Peyer's patch (tissue), 4 donors: ENCODE measurements around the gene UPK3A. TPM values are rescaled to one million over a fixed set of nuclear protein-coding genes. Genes with fewer than 3 reads are reported as not detected.
"Not testable (repeated sequence)": the region's sequence is repeated elsewhere in the genome, so short reads cannot be mapped to it uniquely, and the experiment has no call there.

Source experiments
- DNase-seq, 3 donors: peaks; one replicate each; pipeline ENCODE4 v3.0.0-alpha.2; 2017 to 2019
- H3K27ac ChIP-seq, 4 donors: fragments of 200-600 bp; sonication (generic); one replicate each; pipeline ENCODE4 v1.5.1; 2016 to 2019
- H3K27me3 ChIP-seq, 2 donors: fragments of 200-600 bp; sonication (generic); one replicate each; pipeline ENCODE4 v1.5.1; 2019
- H3K36me3 ChIP-seq, 3 donors: fragments of 200-600 bp; sonication (generic); one replicate each; pipeline ENCODE4 v1.5.1; 2016 to 2019
- H3K4me1 ChIP-seq, 4 donors: fragments of 200-600 bp; sonication (generic); one replicate each; pipeline ENCODE4 v1.5.1; 2016 to 2019
- H3K4me3 ChIP-seq, 4 donors: fragments of 200-600 bp; sonication (generic); 1 replicate in 3 of 4; 2 replicates in 1 of 4; pipeline ENCODE4 v1.5.1; 2016 to 2019; ENCODE audit warnings: mild to moderate bottlenecking in 1 of 4
- H3K9me3 ChIP-seq, 4 donors: fragments of 200-600 bp; sonication (generic); one replicate each; pipeline ENCODE4 v1.5.1; 2016 to 2019; ENCODE audit warnings: mild to moderate bottlenecking in 1 of 4
- CTCF ChIP-seq, 6 experiments: fragments of 450-650 bp in 4 of 6; fragments of 200-600 bp in 2 of 6; sonication (generic) in 1 of 6; IDR thresholded peaks; one replicate each; pipeline ENCODE4 v1.5.1; 2017 to 2019; ENCODE audit warnings: antibody characterized with exemption in 6 of 6, mild to moderate bottlenecking in 3 of 6, moderate library complexity in 1 of 6
- POLR2A ChIP-seq, 2 donors: fragments of 450-650 bp; IDR thresholded peaks; one replicate each; pipeline ENCODE4 v1.5.1; 2017; ENCODE audit warnings: antibody characterized with exemption in 2 of 2, mild to moderate bottlenecking in 2 of 2, moderate library complexity in 2 of 2
- total RNA-seq, 4 donors: library from RNA; depleted of rRNA; stranded (reverse); fragments of >200 nt; gene quantifications; one replicate each; pipeline ENCODE4 v1.1.0, GENCODE V29; 2016

Gene UPK3A
- total RNA-seq, 4 donors from 2014 or later = 4.0 TPM; not detected in 3

GRCh38 chr22:45251825-45252224 is 32.9 kb upstream of the UPK3A start:
- no peaks in the 10 kb centered on the region for H3K27me3 ChIP-seq
- H3K27ac ChIP-seq = no peak overlapping the region
- H3K4me3 ChIP-seq = no peak overlapping the region
- H3K9me3 ChIP-seq = no peaks in the 10 kb centered on the region
- H3K4me1 ChIP-seq = peaks cover 0 to 11% (median 2%) of the 10 kb centered on the region in 4 donors
- TF ChIP-seq POLR2A (IDR thresholded peaks at IDR 0.05) = no peak
- TF ChIP-seq CTCF (IDR thresholded peaks at IDR 0.05) = no peak
- no peaks in the 10 kb centered on the region for H3K36me3 ChIP-seq
- DNase-seq = no peak

DNA sequence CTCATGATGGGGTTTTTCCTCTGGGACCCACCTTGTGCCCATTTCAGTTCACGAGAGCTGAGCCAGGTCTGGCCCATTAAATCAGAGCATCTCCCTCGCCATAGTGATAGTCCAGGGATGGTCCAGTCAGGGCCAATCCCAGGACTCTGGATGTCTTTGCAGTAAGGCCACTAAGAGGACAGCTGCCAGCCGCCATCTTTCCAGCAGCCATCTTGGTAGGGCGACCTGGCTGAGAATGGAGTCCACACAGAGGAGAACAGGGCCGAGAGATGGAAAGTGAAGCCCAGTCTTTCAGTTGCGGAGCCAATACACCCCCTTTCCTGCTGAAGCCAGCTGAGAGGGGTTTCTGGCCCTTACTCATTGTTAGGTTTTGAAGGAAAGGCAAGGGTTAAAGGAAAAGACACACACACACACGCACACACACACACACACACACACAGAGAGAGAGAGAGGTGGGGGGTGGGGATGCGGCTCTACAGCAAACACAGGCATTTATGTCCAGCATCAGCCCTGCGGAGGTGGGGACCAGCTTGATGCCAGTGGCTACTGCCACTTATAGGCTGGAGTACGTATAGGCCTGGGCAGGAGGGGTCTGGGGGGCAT is 31.6 kb upstream of the UPK3A start:
- H3K4me1 ChIP-seq = peaks cover 0 to 7% (median 0%) of the 10 kb centered on the region in 4 donors
- H3K9me3 ChIP-seq = no peaks in the 10 kb centered on the region
- TF ChIP-seq POLR2A (IDR thresholded peaks at IDR 0.05) (no peak), CTCF (IDR thresholded peaks at IDR 0.05) (no peak)
- no peaks in the 10 kb centered on the region for H3K36me3 ChIP-seq
- H3K27me3 ChIP-seq = no peaks in the 10 kb centered on the region
- no peak overlapping the region for H3K4me3 ChIP-seq
- H3K27ac ChIP-seq = no peak overlapping the region
- DNase-seq = no peak

- DNase-seq = no peak
- TF ChIP-seq CTCF (IDR thresholded peaks at IDR 0.05) = no peak
- no peak for TF ChIP-seq POLR2A (IDR thresholded peaks at IDR 0.05)
- Histone ChIP-seq H3K27ac (no peak overlapping the region), H3K4me3 (no peak overlapping the region), H3K36me3 (no peaks in the 10 kb centered on the region), H3K4me1 (no peaks in the 10 kb centered on the region), H3K9me3 (no peaks in the 10 kb centered on the region), H3K27me3 (no peaks in the 10 kb centered on the region)
Observed at GRCh38 chr22:45254388-45254787, 30.4 kb upstream of the UPK3A start.

GRCh38 chr22:45254789-45255278 is 29.9 kb upstream of the UPK3A start:
- no peak for DNase-seq
- no peak overlapping the region for H3K4me3 ChIP-seq
- no peaks in the 10 kb centered on the region for H3K4me1 ChIP-seq
- H3K9me3 ChIP-seq = no peaks in the 10 kb centered on the region
- H3K27me3 ChIP-seq = no peaks in the 10 kb centered on the region
- H3K27ac ChIP-seq = no peak overlapping the region
- H3K36me3 ChIP-seq = no peaks in the 10 kb centered on the region
- TF ChIP-seq POLR2A (IDR thresholded peaks at IDR 0.05) (no peak), CTCF (IDR thresholded peaks at IDR 0.05) (no peak)

- H3K4me1 ChIP-seq = peaks cover 3 to 13% (median 7%) of the 10 kb centered on the region in 4 donors
- H3K4me3 ChIP-seq, H3K36me3 ChIP-seq, DNase-seq, H3K27ac ChIP-seq, H3K27me3 ChIP-seq, H3K9me3 ChIP-seq: not testable (repeated sequence)
Observed at GRCh38 chr22:45257941-45258340, 26.8 kb upstream of the UPK3A start.

DNA sequence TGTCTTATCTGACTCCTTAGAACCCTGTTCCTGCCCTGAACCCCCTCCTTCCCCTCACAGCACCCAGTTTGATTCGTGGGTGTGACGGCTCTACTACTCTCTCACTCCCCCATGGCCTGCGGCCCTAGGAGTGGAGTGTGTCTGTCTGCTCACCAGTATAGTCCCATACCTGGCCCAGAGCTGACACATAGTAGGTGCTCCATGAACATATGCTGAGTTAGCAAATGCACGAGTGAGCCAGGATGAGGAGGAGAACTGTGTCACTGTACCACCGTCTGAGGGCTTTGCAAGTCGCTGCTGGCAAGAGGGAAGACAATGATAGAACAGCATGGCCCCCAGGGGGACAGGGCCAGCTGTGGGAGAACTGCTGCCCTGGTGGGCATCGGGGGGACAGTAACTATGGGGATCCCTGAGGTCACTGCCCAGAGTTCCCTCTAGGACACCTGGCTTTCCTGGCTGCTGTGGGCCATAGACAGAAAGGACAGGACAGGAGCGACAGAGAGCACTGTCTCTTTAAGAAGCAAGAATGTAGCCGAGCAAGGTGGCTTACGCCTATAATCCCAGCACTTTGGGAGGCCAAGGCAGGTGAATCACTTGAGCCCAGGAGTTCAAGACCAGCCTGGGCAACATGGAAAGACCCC is 24.9 kb upstream of the UPK3A start:
- TF ChIP-seq CTCF (IDR thresholded peaks at IDR 0.05) = no peak
- TF ChIP-seq POLR2A (IDR thresholded peaks at IDR 0.05) = no peak
- Histone ChIP-seq H3K4me1 (peaks cover 3 to 24% (median 17%) of the 10 kb centered on the region in 4 donors), H3K27ac (no peak overlapping the region), H3K36me3 (no peaks in the 10 kb centered on the region), H3K27me3 (no peaks in the 10 kb centered on the region), H3K9me3 (no peaks in the 10 kb centered on the region), H3K4me3 (no peak overlapping the region)
- no peak for DNase-seq

- H3K4me3 ChIP-seq, DNase-seq, H3K27ac ChIP-seq: not testable (repeated sequence)
Observed at GRCh38 chr22:45260395-45260759, 24.4 kb upstream of the UPK3A start.

More at GRCh38 chr22:45260395-45260759, 24.4 kb upstream of the UPK3A start:
- H3K9me3 ChIP-seq, H3K36me3 ChIP-seq, H3K27me3 ChIP-seq: not testable (repeated sequence)
- H3K4me1 ChIP-seq = peaks cover 3 to 24% (median 17%) of the 10 kb centered on the region in 4 donors
